Measurements from ENCODE around the gene MED27.

DNA sequence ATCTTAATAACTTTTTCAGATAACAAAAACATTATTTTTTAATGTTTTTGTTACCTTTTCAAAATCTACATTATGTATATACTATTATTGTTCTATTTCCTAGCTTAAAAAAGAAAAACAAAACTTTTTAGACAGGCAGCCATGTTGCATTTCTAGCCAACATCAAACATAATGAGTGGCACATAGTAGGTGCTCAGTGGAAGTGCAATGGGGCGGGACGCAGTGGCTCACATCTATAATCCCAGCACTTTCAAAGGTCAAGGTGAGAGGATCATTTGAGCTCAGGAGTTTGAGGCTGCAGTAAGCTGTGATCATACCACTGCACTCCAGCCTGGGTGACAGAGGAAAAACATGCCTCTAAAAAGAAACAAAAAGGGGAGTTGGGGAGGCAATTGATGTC lies 68.4 kb downstream of the MED27 start:
- TF ChIP-seq, protein P1, sequence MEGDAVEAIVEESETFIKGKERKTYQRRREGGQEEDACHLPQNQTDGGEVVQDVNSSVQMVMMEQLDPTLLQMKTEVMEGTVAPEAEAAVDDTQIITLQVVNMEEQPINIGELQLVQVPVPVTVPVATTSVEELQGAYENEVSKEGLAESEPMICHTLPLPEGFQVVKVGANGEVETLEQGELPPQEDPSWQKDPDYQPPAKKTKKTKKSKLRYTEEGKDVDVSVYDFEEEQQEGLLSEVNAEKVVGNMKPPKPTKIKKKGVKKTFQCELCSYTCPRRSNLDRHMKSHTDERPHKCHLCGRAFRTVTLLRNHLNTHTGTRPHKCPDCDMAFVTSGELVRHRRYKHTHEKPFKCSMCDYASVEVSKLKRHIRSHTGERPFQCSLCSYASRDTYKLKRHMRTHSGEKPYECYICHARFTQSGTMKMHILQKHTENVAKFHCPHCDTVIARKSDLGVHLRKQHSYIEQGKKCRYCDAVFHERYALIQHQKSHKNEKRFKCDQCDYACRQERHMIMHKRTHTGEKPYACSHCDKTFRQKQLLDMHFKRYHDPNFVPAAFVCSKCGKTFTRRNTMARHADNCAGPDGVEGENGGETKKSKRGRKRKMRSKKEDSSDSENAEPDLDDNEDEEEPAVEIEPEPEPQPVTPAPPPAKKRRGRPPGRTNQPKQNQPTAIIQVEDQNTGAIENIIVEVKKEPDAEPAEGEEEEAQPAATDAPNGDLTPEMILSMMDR (IDR thresholded peaks at IDR 0.05) = no peak
- TF ChIP-seq POLR2A (IDR thresholded peaks at IDR 0.05) = no peak
- no peak for TF ChIP-seq POLR2AphosphoS5 (IDR thresholded peaks at IDR 0.05)
